ENCODE data around the gene HSPE1.
A peak's percentile ranks its signal among the peaks of the same experiment; 100 is the strongest.

HSPE1 gene

DNA sequence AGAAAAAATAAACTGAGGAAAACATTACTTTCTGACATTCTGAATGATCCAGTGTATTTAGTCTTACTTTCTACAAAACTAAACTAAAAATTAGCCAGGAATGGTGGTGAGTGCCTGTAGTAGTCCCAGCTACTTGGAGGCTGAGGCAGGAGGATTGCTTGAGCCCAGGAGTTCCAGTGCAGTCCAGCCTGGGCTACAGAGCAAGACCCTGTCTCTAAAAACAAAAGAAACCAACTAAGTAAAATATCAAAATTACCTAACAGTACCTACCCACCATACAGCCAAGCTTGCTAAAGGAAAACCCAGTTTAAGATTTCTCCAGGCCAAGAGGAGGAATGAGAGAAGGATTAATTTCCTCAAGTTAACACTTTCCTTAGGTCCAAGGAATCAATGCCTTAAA lies 3.5 kb upstream of the HSPE1 start:
- H3K4me3 ChIP-seq (ENCODE audit: low read length), result no peak overlapping the region
- DNase-seq (ENCODE audit: low read depth, low spot score), result no peak

DNA sequence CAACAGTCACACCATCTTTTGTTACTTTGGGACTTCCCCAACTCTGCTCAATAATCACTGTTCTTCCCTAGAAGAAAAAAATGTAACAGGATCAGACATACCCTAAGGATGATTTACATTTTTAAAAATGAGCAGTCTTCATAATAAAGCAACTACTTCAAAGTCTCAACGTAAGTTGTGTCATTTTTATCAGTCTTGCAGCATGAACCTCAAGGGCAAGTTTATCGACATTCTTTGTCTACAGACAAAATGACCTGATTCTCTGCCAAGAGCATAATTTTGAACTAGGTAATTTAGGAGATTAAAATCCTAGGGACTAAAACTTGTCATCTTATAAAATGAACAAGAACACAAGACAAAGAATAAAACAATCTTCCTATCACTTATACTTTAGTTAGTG lies 2.9 kb upstream of the HSPE1 start:
- no peak for DNase-seq (ENCODE audit: low read depth, low spot score)
- peak overlapping the region; percentile 96 for H3K4me3 ChIP-seq (ENCODE audit: low read length)

DNA sequence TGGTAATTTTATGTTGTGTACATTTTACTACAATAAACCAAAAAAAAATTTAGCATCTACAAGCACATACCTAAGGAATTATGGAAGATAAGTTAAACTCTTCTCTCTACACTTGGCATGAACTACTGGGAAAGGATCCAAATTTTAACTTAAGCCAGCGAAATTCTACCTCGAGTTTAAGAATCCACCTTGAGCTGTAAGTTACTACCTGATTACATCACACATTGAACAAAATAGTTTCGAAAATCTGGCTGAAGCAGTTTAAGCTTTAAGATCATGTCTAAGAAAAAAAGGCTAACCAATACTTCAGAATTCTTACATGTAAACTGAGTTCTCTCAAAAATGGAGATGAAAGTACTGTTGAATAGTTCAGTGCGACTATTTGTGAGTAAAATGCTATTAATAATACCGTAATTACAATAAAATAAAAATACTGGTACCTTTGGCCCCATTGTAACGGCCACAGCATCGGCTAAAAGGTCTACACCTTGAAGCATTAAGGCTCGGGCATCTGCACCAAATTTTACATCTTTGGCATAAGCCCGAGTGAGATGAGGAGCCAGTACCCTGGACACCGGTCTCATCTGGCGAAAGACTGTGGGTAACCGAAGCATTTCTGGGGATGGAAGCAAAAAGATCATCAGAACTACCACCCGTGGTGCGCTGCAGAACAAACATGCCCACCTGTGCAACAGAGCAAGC lies 1.8 kb upstream of the HSPE1 start:
- DNase-seq (ENCODE audit: low read depth, low spot score), result no peak
- peak overlapping the region; percentile 96 for H3K4me3 ChIP-seq (ENCODE audit: low read length)

DNA sequence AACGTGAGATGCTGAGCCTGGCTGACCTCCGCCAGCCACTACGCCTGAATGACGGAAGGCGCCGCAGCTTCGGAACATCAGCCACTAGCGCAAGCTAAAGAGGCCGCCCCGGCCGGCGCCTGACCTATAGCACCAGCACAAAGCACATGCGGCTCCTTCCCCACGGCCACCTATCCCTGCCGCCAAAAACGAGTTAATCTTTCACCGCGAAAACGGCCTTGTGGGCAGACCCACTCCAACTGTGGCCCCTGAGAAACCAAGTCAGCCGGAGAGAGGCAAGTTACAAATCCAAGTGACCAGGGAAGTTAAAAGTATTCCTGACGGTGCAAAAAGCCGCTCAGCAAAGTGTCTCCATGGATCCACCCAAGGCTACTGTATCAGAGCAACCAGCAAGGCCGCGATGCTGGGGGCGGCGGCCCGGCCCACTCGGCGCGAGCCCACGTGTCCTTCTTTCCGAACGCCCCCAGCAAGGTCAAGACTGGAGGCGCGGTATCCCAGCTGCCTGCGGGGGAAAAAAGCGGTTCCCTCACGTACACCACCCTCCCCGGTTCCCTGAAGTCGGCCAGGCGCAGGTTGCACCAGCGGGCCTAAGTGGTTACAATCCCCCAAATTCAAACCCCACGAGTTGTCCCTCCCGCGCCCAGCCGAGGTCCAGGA lies 1.1 kb upstream of the HSPE1 start:
- peak overlapping the region; percentile 96 for H3K4me3 ChIP-seq (ENCODE audit: low read length)
- no peak for DNase-seq (ENCODE audit: low read depth, low spot score)

DNA sequence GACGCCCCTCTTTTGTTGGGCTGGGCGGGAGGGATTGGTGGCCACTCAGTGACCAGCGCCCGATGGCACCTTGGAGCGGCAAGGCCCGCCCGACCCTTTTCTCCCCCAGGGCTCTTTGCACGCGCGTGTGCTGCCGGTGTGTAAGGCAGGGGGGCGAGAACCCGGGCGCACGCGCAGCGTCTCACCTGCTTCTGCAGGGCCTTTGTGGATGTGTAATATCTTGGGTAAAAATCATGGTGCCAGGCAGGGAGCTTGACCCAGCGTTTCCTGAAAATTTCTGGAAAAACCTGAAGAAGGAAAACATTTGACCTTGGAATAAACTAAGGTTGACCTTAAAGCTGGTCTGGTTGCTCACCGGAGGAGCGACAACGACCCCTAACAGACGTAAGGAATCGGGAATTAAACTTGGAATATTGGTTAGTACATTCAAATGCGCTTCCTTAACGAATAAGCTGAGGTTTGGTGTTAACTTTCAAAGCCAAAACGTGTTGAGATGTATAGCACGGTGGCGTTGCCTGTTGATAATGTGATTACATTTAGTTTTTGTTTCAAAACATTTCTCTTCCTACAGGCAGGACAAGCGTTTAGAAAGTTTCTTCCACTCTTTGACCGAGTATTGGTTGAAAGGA lies 438 bp downstream of the HSPE1 start:
- peak overlapping the region; percentile 96 for H3K4me3 ChIP-seq (ENCODE audit: low read length)
- DNase-seq (ENCODE audit: low read depth, low spot score), result no peak

DNA sequence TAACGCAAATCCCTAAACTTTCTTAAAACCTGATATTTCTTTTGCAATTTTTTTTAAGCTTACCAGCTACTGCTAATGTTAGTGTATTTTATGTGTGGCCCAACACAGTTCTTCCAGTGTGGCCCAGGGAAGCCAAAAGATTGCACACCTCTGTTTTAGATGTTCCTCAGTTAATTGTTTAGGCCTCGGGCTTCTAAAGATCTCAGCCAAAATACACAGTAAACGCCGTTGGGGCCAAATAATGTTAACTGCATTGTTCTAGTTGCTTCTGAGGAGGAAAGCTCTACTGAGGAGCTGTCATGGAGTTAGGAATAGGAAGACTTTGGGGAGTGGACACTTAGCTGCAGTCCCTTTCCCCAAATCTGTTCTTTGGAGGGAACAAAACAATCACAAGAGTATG lies 2.0 kb downstream of the HSPE1 start:
- no peak overlapping the region for H3K4me3 ChIP-seq (ENCODE audit: low read length)
- no peak for DNase-seq (ENCODE audit: low read depth, low spot score)

DNA sequence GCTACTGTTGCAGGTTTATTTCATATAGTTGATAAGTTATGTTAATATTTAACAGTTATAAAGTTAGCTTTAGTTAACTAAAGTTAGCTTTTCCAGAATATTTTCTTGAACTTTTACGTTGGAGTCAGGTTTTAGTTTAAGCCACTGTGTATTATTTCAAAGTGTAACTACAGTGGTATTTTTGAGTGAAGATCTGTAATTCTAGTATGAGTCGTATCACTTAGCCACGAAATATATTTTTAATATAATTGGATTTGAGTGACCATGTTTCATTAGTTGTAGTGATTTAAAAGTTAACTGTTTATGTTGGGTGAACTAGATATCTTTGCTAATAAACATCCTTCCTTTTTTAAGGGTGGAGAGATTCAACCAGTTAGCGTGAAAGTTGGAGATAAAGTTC lies 2.5 kb downstream of the HSPE1 start:
- H3K4me3 ChIP-seq (ENCODE audit: low read length), result no peak overlapping the region
- DNase-seq (ENCODE audit: low read depth, low spot score), result no peak

DNA sequence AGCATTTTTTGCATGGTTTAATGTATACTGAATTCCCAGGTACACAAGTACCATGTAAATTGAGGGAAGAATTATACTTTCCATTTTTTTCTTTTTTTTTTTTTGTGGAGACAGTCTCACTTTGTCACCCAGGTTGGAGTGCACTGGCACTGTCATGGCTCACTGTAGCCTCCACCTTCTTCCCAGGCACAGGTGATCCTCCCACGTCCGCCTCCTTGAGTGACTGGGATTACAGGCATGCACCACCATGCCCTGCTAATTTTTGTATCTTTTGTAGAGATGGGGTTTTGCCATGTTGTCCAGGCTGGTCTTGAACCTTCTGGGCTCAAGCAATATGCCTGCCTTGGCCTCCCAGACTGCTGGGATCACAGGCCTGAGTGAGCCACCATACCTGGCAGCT lies 3.8 kb downstream of the HSPE1 start:
- H3K4me3 ChIP-seq (ENCODE audit: low read length), result no peak overlapping the region
- no peak for DNase-seq (ENCODE audit: low read depth, low spot score)

DNA sequence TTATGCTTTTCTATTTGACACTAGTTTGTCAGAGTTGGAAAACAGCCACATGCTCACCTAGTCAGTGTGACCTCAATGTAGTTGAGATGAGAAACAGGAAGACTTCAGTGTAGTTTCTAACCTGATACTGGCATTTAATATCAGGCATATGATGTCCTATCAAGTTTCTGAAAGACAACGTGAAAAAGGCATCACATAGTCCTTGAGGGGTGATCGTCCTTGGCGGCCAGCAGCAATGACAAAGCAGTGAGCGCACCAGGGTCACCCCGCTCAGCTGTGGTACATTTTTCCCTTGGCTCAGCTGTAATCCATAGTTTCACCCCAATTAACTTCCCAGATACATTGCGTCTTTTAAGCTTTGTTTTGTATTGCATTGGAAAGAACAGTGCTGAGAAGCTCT lies 4.3 kb downstream of the HSPE1 start:
- no peak for DNase-seq (ENCODE audit: low read depth, low spot score)
- no peak overlapping the region for H3K4me3 ChIP-seq (ENCODE audit: low read length)

DNA sequence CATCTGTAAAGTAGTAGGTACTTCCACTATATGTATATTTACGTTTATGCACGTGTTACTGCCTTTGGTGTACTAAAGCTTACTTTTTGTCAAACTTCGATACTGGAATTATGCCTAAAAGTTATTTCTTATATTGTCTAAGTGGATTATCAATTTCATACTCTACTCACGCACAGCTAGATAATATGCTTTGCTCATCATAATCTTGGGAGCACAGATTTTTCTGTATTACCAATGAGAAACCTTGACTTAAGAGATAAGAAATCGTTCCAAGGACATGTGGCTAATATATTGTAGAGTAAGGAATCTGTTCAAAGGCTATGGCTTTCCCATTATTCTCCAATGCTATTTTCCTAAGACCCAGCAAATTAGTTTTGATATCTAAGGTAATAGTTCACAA lies 6.5 kb downstream of the HSPE1 start:
- no peak for DNase-seq (ENCODE audit: low read depth, low spot score)
- no peak overlapping the region for H3K4me3 ChIP-seq (ENCODE audit: low read length)

DNA sequence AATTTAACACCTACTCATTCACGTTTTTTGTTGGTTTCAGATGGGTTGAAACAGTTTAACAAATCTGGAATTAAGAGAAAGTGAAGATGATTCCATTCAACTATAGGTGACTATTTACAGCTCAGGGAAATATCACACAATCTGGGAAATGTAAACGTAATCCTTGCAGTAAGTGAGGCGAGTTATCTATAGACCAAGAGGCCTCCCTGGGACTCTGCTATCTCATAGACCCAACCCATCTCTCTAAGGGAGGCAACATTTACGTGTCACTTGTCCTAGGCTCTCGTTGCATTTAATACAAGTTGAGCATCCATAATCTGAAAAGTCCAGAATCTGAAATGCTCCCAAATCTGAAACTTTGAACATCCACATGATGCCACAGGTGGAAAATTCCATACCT lies 13.7 kb downstream of the HSPE1 start:
- no peak for DNase-seq (ENCODE audit: low read depth, low spot score)
- H3K4me3 ChIP-seq (ENCODE audit: low read length), result no peak overlapping the region

DNA sequence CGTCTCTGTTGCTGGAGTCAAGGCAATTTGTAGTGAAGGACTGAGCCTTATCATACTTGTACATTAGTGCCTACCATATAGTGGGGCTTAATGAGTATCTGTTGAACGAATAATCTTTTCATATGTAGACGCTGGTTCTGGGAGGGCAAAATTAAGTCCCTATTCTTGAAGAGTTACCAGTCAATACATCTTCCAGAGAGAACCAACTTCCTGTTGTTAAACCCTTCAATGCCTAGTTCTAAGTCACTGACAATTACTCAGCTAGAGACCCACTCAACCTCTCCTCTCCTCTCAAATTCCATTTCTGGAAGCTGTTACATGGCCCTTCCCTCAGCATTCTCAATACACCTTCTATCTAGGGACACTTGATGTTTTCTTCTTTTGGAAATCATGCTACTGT lies 14.6 kb downstream of the HSPE1 start:
- no peak for DNase-seq (ENCODE audit: low read depth, low spot score)
- peak overlapping the region; percentile 90 for H3K4me3 ChIP-seq (ENCODE audit: low read length)

DNA sequence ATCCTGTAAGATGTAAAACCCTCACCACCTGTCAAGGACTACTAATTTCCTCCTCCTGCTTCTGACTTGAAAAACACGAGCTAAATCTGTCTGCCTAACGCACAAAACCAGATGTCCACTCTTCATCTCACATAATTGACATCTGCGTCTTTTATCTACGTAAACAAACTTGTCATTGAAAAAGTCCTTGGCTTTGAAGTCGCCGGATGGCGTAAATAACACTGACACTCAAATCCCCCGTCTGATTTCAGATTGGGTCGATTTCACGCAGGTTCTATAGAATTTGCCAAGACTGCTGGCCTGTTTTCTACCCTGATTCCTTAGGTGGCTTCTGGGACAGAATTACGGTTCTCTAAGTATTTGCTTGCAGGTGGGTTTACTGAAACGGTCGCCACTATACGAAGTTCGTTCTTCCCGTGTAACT lies 15.1 kb downstream of the HSPE1 start:
- H3K4me3 ChIP-seq (ENCODE audit: low read length), result peak overlapping the region; percentile 90
- DNase-seq (ENCODE audit: low read depth, low spot score), result peak; percentile 41

DNA sequence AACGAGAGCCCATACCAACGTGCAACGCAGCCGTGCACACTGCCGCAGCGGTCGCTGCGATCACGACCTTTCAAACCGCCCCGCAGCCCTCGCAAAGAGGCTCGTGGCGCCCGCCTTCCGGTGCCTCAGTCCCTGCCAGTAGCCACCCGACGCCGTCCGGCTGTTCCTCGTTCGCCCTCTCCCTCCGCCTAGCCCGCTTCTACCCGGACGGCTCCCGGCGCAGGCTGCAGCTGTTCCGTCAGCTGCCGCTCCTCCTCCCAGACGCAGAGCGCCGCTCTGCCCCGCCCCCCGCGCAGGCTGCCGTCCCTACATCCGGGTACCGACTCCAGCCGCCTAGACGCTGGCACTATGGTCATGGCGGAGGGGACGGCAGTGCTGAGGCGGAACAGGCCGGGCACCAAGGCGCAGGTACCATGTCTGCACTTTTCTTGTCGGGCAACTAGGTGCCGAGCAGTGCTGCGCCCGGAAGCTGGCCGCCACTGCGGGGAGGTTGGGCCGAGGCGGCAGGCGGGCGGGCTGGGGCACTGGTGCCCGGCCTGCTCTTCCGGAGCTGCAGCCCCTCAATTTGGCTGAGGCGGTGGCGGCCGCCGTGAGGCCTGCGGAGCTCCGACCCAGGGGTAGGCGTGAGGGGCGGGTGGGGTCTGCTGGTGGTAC lies 15.7 kb downstream of the HSPE1 start, which contains the start of gene MOB4:
MOB4 (plus strand) TSS at position 328 of the 654 bp plus-strand sequence; CDS start at position 349, 21 bp downstream.
- peak; percentile 84 for DNase-seq (ENCODE audit: low read depth, low spot score)
- peak within 1 kb of the TSS; percentile 90 for H3K4me3 ChIP-seq (ENCODE audit: low read length)

DNA sequence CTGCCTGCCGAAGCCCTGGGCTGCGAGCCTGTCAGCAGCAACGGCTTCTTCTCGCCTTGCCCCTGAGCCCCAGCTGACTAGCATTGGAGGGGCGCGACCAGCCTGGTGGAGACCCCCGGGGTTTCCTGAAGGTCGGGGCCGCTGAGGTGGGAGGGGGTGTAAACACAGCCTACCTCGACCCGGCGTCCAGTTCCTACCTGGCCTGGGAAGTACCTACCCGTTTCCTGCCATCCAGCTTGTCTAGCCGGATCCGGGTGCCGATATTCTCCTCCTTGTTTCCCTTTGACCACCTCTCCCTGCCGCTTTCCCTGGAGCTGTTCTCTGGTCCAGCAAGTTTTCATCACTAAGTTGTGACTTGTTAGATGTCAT lies 16.2 kb downstream of the HSPE1 start:
- H3K4me3 ChIP-seq (ENCODE audit: low read length), result peak overlapping the region; percentile 90
- DNase-seq (ENCODE audit: low read depth, low spot score), result no peak

DNA sequence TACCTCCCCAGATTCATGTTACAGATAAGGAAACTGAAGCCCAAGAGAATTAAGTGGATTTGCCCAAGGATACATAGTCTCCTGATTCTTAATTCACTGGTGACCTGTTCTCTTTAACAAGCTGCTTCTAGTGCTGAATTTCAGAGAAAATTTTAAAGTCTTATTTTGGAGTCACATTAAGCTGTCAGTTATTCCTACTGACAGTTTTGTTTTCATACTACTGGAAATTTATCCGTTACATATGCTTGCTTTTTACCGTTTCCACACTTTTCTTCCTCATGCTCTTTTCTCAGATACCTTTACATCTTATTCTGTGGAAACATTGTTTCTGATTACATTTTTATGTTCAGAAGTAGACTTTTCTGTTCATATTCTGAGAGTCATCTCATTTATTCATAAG lies 17.0 kb downstream of the HSPE1 start:
- H3K4me3 ChIP-seq (ENCODE audit: low read length), result peak overlapping the region; percentile 90
- no peak for DNase-seq (ENCODE audit: low read depth, low spot score)

DNA sequence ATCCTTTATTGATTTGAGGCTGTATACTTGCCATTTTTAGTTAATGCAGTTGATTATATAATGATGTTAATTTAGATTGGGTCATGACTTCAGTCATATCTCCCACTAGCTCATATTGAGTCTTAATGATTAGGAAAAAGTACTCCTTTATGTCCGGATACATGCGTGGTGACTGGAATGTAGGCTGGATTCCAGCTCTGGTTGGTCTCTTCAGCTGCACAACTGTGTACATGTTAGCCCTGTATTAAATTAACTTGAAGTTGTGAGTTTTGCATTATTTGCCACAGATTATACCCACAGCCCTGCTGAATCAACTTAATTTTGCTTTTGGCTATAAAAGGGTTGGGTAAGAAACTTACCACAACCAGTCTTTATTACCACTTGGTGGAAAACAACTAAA lies 38.2 kb downstream of the HSPE1 start:
- no peak overlapping the region for H3K4me3 ChIP-seq (ENCODE audit: low read length)
- DNase-seq (ENCODE audit: low read depth, low spot score), result no peak

DNA sequence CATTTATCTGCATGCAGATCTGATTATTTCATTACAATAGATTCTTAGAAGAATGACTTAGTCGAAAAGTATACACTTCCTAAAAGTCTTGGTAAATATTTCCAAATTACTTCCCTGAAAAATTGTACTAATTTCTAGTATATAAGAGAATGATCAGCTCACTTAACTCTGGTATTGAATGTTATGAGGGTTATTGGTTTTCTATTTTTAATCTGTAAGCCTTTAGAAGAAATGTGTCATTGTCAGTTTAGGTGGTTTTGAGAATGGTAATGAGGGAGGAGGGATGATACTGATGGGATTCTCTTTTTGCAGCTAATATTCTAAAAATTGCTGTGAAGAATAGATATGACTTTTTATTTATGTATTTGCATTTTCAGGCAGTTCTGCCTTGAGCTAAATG lies 39.6 kb downstream of the HSPE1 start:
- H3K4me3 ChIP-seq (ENCODE audit: low read length), result no peak overlapping the region
- DNase-seq (ENCODE audit: low read depth, low spot score), result no peak

DNA sequence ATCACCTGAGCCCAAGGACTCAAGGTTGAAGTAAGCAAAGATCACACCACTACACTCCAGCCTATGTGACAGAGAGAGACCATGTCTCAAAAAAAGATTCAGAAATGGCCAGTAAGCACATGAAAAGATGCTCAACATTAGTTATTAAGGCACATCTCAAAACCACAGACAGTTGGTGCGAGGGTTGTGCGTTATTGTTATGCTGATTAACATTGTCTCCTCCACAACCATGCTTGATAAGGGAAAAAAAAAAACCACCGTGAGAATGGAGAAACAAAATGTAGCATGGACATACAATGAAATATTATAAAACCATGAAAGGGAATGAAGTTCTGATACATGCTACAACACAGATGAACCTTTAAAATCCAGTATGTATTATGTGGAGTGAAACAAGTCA lies 43.0 kb downstream of the HSPE1 start:
- H3K4me3 ChIP-seq (ENCODE audit: low read length), result no peak overlapping the region
- DNase-seq (ENCODE audit: low read depth, low spot score), result no peak
